Heart left ventricle (tissue), 13 donors: Measurements from ENCODE around the gene MID2.

Experiments
- CTCF ChIP-seq, 12 donors: fragments of 200-600 bp; sonication (generic) in 4 of 12; IDR thresholded peaks; one replicate each; pipeline versions ENCODE4 v1.5.0 to v1.8.0; 2018 to 2022; ENCODE audit warnings: antibody characterized with exemption in 12 of 12, mild to moderate bottlenecking in 5 of 12
- POLR2A ChIP-seq, 2 donors: fragments of 450-650 bp; IDR thresholded peaks; one replicate each; pipeline ENCODE4 v1.6.1; 2017; ENCODE audit warnings: antibody characterized with exemption in 2 of 2, mild to moderate bottlenecking in 2 of 2, moderate library complexity in 2 of 2
- donor health status: ischemic (EF 13 %, LVEDD 7.1; RV severe dilation, severe dysfunction).
- donor health status: DM: no; HTN: yes; CAD: no.
- donor health status: DM: no; HTN: no; CAD: no.
- donor health status: ischemic (EF 25% LVEDD 6.9; RV normal size, moderate dysfunction).
- donor health status: ischemic (EF 25% LVEDD 5.7; RV mildly dilated, moderate dysfunction).
- donor health status: ischemic (EF 35%, LVEDD 5.7; RV mildly dilated, moderate dysfunction).
- donor health status: nonischemic (EF 11% LVEDD 7.7; RV severe dilation, severe dysfunction).
- donor health status: DM: yes; HTN: yes; CAD: no.
- donor health status: PGD.
- donor health status: ischemic (EF 29% LVEDD 5.4; RV normal size, mild dysfunction).
- donor health status: nonischemic (EF 23%, LVEDD 6.1; RV moderate dilation, normal function).

- TF ChIP-seq POLR2A (IDR thresholded peaks at IDR 0.05) (no peak), CTCF (IDR thresholded peaks at IDR 0.05) (peak; percentile 40 to 75 (median 61))
Measured at GRCh38 chrX:107894038-107894437, 68.4 kb downstream of the MID2 start.
